GM21526 (cell line): ENCODE measurements around the gene CAPN14.
"Not testable (repeated sequence)": the region's sequence is repeated elsewhere in the genome, so short reads cannot be mapped to it uniquely, and the experiment has no call there.

ENCODE experiments used
- ATAC-seq: cut with Tn5 transposase; IDR thresholded peaks from one replicate; pipeline ENCODE4 v1.9.1; 2021; ENCODE audit warnings: moderate library complexity; ENCODE audit not compliant: unreplicated experiment, low FRiP score

Gene CAPN14

DNA sequence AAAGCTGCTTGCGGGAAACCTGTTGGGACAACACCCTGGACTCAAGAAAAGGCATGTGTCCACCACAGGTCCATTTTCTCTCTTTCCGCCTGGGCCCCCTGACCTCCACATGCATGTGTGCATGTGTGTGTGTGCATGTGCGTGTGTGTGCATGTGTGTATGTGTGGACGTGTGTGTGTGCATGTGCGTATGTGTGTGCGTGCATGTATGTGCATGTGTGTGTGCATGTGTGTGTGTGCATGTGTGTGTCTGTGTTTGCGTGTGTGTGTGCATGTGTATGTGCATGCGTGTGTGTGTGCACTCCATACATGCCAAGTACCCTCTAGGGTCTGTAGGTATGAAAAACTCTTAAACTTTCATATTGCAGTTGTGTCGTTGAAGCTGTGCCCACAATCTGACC, 16.3 kb downstream of the CAPN14 start:
- no peak for ATAC-seq

DNA sequence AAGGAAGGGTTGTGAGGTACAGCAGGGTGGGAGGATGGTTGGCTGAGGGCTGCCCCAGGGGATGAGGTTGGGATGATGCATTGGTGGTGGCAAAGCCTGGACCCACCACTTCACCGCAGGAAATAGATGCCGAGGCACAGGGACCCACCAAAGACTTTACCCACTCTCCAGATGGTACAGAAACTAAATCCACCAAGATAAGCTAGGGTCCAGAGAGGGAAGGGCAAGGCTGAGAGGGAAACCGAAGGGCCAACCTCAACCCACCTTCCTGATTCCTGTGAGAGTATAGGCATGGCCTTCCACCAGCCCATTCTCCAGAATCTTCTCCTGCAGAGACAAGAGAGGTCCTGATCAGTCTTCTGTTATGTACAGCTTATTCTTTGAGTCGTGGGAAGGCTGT, 18.1 kb downstream of the CAPN14 start:
- no peak for ATAC-seq

- no peak for ATAC-seq
Measured at GRCh38 chr2:31197669-31198068, 19.6 kb downstream of the CAPN14 start.

DNA sequence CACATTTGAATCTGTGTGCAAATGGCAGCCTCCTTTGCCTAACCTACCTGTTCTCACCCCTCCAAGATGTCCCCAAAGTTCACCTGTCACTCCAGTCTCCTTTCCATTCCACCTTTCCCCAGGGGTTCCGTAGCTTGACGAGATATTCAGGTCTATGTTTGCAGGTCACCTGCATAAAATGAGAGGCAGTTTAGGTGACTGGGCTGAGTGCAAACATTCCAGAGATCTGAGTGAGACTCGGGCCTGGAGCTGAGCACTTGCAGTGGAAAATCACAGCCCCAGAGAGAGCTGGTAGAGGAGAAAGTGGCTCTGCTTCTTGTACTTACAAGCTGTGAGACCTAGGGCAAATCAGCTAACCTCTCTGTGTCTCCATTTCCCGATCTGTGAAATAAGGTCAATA, 20.1 kb downstream of the CAPN14 start:
- no peak for ATAC-seq

DNA sequence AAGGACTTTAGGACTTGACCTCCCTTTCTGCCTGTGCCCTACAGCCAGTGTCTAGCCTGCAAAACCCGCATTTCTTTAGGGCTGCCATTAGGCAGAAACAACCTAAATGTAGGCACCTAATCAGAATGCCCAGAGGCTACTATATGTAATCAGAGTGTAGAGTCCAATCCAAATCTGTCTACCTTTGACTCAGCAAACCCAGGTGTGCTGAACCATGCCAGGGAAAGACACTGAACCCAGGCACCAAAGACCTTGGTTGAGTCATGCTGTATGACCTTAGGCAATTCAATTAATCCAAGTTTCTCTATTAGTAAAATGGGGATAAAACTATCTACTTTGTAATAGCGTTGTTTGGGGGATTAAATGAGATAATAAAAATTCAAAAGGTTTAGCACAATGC, 20.7 kb downstream of the CAPN14 start:
- no peak for ATAC-seq

GRCh38 chr2:31193806-31194205, 23.5 kb downstream of the CAPN14 start:
- ATAC-seq = no peak

DNA sequence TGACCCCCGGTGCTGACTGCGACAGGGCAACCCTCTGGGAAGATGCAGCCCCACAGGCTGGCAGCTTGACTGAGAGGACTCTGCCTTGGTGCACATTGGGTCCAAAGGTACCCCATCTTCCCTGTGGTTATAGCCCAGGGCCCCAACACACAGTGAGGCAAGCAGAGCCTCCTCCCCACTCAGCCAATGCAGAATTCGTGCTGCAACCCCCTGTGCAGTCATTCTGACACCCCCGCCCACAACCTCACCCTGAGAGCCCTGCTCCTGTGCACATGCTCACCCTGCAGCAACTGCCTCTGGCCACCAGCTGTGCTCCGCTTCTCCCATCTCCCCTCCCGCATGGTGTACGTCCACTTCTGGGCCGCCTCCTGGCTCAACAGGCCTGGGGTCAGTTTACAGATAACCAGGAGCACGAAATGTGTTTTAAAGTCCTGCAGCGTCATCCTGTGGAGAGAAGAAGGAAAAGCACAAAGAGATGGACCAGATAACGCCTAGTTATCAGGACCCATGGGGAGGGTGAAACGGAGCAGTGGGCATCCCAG, 24.4 kb downstream of the CAPN14 start:
- ATAC-seq = no peak

GRCh38 chr2:31192396-31192795, 24.9 kb downstream of the CAPN14 start:
- ATAC-seq = no peak

GRCh38 chr2:31191931-31192330, 25.4 kb downstream of the CAPN14 start:
- no peak for ATAC-seq

- no peak for ATAC-seq
Measured at GRCh38 chr2:31190188-31190587, 27.1 kb downstream of the CAPN14 start.

DNA sequence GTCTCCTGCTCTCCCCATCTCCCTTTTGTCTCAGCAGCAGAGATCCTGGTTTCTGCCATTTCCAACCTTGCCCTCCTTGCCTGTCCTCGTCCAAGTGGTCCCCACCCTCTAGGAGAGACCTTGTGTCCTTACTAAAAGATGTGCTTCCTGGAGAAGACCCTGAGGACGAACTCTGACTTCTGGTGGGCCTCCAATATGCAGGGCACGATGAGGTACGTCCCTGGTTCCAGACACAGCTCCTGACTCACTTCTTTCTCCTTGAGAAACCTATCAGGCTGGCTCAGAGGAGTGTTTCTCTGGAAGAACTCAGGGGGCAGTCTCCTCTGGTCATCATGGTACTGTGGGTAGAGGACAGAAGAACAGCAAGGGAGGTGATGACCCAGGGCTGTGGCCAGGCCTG, 28.2 kb downstream of the CAPN14 start:
- no peak for ATAC-seq

GRCh38 chr2:31188131-31188530, 29.2 kb downstream of the CAPN14 start:
- no peak for ATAC-seq

- ATAC-seq = no peak
Measured at GRCh38 chr2:31187166-31187565, 30.1 kb downstream of the CAPN14 start.

DNA sequence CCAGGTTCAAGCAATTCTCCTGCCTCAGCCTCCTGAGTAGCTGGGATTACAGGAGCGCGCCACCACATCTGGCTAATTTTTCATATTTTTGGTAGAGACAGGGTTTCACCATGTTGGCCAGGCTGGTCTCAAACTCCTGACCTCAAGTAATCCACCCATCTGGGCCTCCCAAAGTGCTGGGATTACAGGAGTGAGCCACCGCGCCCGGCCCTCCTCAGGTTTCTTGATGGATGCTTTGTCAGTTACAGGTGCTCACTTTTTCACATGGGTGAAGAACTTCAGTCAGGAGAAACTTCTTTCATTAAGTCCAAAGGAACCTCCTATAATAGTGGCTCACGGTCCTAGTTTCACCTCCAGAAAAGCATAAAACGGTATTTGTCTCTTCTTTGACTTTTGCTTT, 33.3 kb downstream of the CAPN14 start:
- ATAC-seq = not testable (repeated sequence)

DNA sequence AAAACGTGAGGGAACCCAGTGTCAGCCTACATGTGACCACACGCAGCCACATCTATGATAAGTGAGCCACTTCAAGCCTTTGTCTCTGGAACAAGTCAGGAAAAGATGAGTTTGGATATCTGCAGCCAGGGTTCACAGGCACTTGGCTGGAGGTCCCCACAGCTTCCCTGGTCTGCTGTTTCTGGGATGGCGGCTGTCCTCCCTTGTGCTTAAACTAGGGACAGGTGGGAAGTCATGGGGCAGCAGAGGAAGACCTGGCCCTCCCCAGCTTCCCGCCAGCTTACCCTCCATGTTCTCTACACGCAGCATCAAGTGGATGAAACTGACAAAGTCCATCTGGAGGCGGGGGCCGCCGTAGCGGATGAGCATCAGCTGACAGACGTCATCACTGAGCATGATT, 40.6 kb downstream of the CAPN14 start:
- ATAC-seq = no peak

GRCh38 chr2:31171142-31171541, 46.2 kb downstream of the CAPN14 start:
- ATAC-seq = no peak

GRCh38 chr2:31170071-31170698, 47.1 kb downstream of the CAPN14 start:
- no peak for ATAC-seq

DNA sequence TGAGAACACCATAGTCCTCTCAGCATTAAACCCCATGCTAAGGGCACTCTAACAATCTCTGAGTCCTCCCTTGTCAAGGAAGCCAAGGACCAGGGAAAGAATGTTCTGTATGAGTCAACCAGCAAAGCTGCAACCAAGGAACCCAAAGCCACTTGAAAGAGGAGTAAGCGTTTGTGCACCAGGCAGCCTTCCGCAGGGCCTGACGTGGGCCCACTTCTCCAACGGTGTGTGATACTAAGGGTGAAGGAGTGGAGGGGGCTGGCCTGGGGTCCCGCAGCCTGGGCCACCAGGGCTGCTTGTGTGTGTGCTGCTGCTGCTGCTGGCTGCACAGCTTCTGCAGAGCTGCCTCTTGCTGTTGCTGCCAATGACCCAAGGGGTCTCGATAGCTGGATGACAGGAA, 49.0 kb downstream of the CAPN14 start:
- ATAC-seq = no peak

GRCh38 chr2:31166925-31167324, 50.4 kb downstream of the CAPN14 start:
- no peak for ATAC-seq

- ATAC-seq = no peak
Measured at GRCh38 chr2:31163011-31163539, 54.2 kb downstream of the CAPN14 start.

DNA sequence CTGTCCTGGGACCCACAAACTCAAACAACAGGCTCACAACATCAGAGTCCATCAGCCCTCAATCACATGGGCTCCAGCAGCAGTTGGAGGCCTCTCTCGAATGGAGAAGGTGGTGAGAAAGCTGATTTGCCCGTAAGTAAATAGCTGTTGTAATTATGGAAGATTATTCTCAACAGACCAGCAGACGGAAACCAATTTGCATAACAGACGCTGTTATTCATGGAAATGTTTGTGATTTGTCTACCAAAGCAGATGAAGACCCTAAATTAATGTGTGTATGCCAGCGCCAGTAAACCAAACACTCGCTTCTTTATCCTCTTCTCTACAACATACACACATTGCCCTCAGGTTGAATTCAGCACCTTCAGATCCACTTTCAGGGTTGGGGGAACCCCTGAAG, 55.7 kb downstream of the CAPN14 start:
- no peak for ATAC-seq

DNA sequence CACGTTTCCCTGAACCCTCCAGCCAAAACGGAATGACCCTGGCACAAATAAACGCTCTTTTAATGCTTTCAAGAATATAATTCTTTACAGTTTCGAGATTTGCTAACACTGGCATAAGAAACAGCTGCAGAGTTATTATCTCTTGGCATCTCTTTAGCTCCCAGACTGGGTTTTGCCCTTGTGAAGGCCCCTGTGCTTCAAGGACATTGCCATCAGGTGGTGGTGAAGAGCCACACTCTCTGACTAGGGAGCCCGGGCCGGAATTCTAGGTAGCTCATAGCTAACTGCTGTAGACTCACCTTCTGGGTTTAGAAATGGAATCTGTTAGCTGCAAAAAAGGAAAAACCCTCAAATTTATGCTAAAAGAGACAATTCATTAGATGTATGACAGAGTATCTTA, 65.8 kb downstream of the CAPN14 start:
- no peak for ATAC-seq
